ENCODE results near the gene MTUS2. TPM values are rescaled to one million over a fixed set of nuclear protein-coding genes. Genes with fewer than 3 reads are reported as not detected.

The MTUS2 gene
- total RNA-seq, 1 experiment from 2014 or later = 0.35 TPM

DNA sequence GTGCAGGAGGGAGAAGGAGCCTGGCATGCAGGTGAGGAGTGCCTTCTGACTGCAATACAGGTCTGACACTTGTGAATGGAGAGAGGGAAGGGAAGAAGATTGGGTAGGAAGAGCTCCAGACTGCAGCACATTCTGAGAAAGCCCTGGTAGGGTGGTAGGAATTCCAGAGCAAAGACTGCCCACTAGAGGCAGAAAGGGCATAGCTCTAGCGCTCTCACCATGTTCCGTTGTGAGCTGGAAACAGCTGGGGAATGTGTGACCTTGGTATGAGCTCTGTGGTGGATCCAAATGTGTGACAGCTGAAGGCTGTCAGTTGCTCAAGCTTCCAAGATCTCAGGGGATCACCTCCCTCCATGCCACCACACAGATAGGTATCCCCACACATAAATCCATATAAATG lies 2.9 kb upstream of the MTUS2 start:
- Histone ChIP-seq H3K9ac (ENCODE audit: extremely low read depth, insufficient read length, low read length) (no peak overlapping the region), H3K27me3 (ENCODE audit: insufficient read depth, low read length) (peaks cover 13% of the 10 kb centered on the region), H3K4me1 (ENCODE audit: insufficient read depth, low read length) (no peaks in the 10 kb centered on the region), H3K56ac (ENCODE audit: insufficient read length, low read depth, low read length) (no peak overlapping the region), H4K8ac (replicated peaks; ENCODE audit: insufficient read length, low read depth, low read length) (no peak overlapping the region), H2BK12ac (ENCODE audit: insufficient read length, low read depth, low read length) (no peak overlapping the region), H3K79me2 (ENCODE audit: insufficient read depth, low read length) (no peaks in the 10 kb centered on the region), H2AK5ac (ENCODE audit: insufficient read length, low read length) (no peak overlapping the region), H3K79me1 (ENCODE audit: insufficient read depth, low read depth, low read length, poor library complexity, severe bottlenecking) (no peaks in the 10 kb centered on the region), H3K4ac (ENCODE audit: low read depth, low read length) (no peak overlapping the region), H3K14ac (ENCODE audit: insufficient read depth, low read length) (no peak overlapping the region), H2BK5ac (ENCODE audit: insufficient read length, low read length) (no peak overlapping the region), H3K23me2 (ENCODE audit: insufficient read length, low read depth, low read length, poor library complexity, severe bottlenecking) (peaks cover 11% of the 10 kb centered on the region), H2BK120ac (ENCODE audit: low read depth, low read length, poor library complexity, severe bottlenecking) (no peak overlapping the region), H2AFZ (ENCODE audit: low read length) (no peak overlapping the region), H3K27ac (ENCODE audit: insufficient read length, low read depth, low read length) (no peak overlapping the region), H2BK15ac (ENCODE audit: low read depth, low read length) (no peak overlapping the region), H3T11ph (ENCODE audit: low read length) (no peak overlapping the region), H3K18ac (ENCODE audit: insufficient read length, low read depth, low read length) (no peak overlapping the region), H4K5ac (ENCODE audit: insufficient read length, low read depth, low read length) (no peak overlapping the region), H3K9me3 (ENCODE audit: control insufficient read depth, low read depth, low read length) (no peaks in the 10 kb centered on the region), H3K4me2 (ENCODE audit: insufficient read depth, insufficient read length, low read length) (no peak overlapping the region), H4K91ac (ENCODE audit: insufficient read length, low read depth, low read length) (no peak overlapping the region), H3K23ac (ENCODE audit: insufficient read length, low read depth, low read length) (no peak overlapping the region), H2BK20ac (ENCODE audit: low read depth, low read length, poor library complexity, severe bottlenecking) (no peak overlapping the region), H4K20me1 (ENCODE audit: control insufficient read depth, insufficient read depth, insufficient read length) (no peaks in the 10 kb centered on the region)
- Mint-ChIP-seq H3K36me3 (ENCODE audit: insufficient read depth in 1 of 3, low read depth in 3 of 3) (peaks cover 0 to 2% (median 0%) of the 10 kb centered on the region in 3 experiments; a peak in 2 of 7 replicates), H3K9me3 (peaks cover 7 to 11% of the 10 kb centered on the region in 2 experiments), H3K27me3 (ENCODE audit: low read depth) (peaks cover 49% of the 10 kb centered on the region), H3K4me3 (no peak overlapping the region), H3K27ac (no peak overlapping the region), H3K4me1 (peaks cover 8% of the 10 kb centered on the region in 2 experiments; a peak in 3 of 4 replicates)
- peak; percentile 47 for DNase-seq
- TF ChIP-seq, protein P1, sequence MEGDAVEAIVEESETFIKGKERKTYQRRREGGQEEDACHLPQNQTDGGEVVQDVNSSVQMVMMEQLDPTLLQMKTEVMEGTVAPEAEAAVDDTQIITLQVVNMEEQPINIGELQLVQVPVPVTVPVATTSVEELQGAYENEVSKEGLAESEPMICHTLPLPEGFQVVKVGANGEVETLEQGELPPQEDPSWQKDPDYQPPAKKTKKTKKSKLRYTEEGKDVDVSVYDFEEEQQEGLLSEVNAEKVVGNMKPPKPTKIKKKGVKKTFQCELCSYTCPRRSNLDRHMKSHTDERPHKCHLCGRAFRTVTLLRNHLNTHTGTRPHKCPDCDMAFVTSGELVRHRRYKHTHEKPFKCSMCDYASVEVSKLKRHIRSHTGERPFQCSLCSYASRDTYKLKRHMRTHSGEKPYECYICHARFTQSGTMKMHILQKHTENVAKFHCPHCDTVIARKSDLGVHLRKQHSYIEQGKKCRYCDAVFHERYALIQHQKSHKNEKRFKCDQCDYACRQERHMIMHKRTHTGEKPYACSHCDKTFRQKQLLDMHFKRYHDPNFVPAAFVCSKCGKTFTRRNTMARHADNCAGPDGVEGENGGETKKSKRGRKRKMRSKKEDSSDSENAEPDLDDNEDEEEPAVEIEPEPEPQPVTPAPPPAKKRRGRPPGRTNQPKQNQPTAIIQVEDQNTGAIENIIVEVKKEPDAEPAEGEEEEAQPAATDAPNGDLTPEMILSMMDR (conservative IDR thresholded peaks at IDR 0.05) = peak; percentile 69; the same call in 2 of the 3 replicates
- no CpG with 5 or more reads among the region's 2 CpGs for WGBS (ENCODE audit: extremely low coverage, insufficient read length, low lambda C conversion rate)

Measured in H9 (cell line).